HepG2 (cell line): Measurements from ENCODE around the gene KMT2B. TPM values are rescaled to one million over a fixed set of nuclear protein-coding genes. Genes with fewer than 3 reads are reported as not detected.

ENCODE experiments used
- ATAC-seq: fragments of 200-7000 bp; cut with Tn5 transposase; 3 replicates; pipeline ENCODE4 v1.9.1; 2020; ENCODE audit warnings: mild to moderate bottlenecking, moderate library complexity
- BruUV-seq: library from RNA; stranded (reverse); fragments of 400-500 nt; replicated peaks from 2 replicates; lab custom pipeline; 2021; lab: Mats Ljungman, UMichigan
- CTCF ChIA-PET: fragments of 300-600 bp; formaldehyde crosslinking; extraction: SDS; loops from one replicate; lab custom pipeline; 2021; ENCODE audit warnings: low total read pairs, inconsistent platforms, low intra/inter-chr PET ratio; lab: Yijun Ruan, JAX
- POLR2A ChIA-PET: fragments of 350-600 bp; sonication (Branson Sonifier 250); formaldehyde crosslinking; loops from one replicate; lab custom pipeline; 2020; ENCODE audit warnings: antibody characterized with exemption, inconsistent platforms; lab: Yijun Ruan, JAX
- DNase-seq: peaks from one replicate; pipeline ENCODE4 v3.0.0-alpha.2; 2015; ENCODE audit warnings: low spot score
- FAIRE-seq: peaks from 3 replicates; lab custom pipeline; 2011; peaks lifted over from hg19 to GRCh38; lab: Jason Lieb, UNC
- H2AFZ ChIP-seq: one replicate; pipeline ENCODE4 v1.6.1; 2011; ENCODE audit warnings: low read length, inconsistent platforms
- H3K27ac ChIP-seq: fragments of 300-600 bp; 3 replicates; pipeline ENCODE4 v1.8.0; 2011; ENCODE audit warnings: mixed run types, mild to moderate bottlenecking, mixed read lengths, low read length, inconsistent platforms; ENCODE audit not compliant: insufficient read depth; ENCODE audit errors: extremely low read length
- H3K27me3 ChIP-seq, 2 experiments: fragments of 200-600 bp in 1 of 2; 2 replicates in 1 of 2; 3 replicates in 1 of 2; pipeline versions ENCODE4 v1.6.0 to v1.8.0; 2011; ENCODE audit warnings: low read length in 2 of 2, mild to moderate bottlenecking in 2 of 2, moderate library complexity in 2 of 2, inconsistent platforms in 1 of 2; ENCODE audit not compliant: insufficient read depth in 2 of 2, control insufficient read depth in 1 of 2
- H3K36me3 ChIP-seq, 2 experiments: fragments of 200-600 bp in 1 of 2; replicated peaks in 1 of 2; 2 replicates in 1 of 2; 3 replicates in 1 of 2; pipeline versions ENCODE4 v1.5.1 to v1.8.0; 2011; ENCODE audit warnings: low read length in 2 of 2, inconsistent platforms in 1 of 2; ENCODE audit not compliant: insufficient read depth in 2 of 2, control insufficient read depth in 1 of 2
- H3K4me1 ChIP-seq: 2 replicates; pipeline ENCODE4 v1.5.1; 2012; ENCODE audit warnings: low read length, inconsistent platforms; ENCODE audit not compliant: insufficient read depth
- H3K4me2 ChIP-seq: 2 replicates; pipeline ENCODE4 v1.6.0; 2011; ENCODE audit warnings: low read depth, low read length, inconsistent platforms
- H3K4me3 ChIP-seq, 3 experiments: fragments of 200-600 bp in 1 of 3; sonication (generic), shearing (Covaris generic) in 1 of 3; replicated peaks in 1 of 3; 2 replicates each; pipeline ENCODE4 v1.5.1; 2011 to 2016; ENCODE audit warnings: low read length in 3 of 3, inconsistent platforms in 2 of 3, low read depth in 2 of 3, mild to moderate bottlenecking in 2 of 3, control low read depth in 1 of 3, mixed read lengths in 1 of 3; ENCODE audit not compliant: insufficient read depth in 1 of 3
- H3K79me2 ChIP-seq: one replicate; pipeline ENCODE4 v1.6.1; 2011; ENCODE audit warnings: low read length, inconsistent platforms; ENCODE audit not compliant: insufficient read depth
- H3K9ac ChIP-seq: 2 replicates; pipeline ENCODE4 v1.6.0; 2011; ENCODE audit warnings: mild to moderate bottlenecking, low read depth, low read length, inconsistent platforms; ENCODE audit not compliant: insufficient read depth
- H3K9me3 ChIP-seq: 2 replicates; pipeline ENCODE4 v1.5.1; 2012; ENCODE audit warnings: mild to moderate bottlenecking, low read length
- H4K20me1 ChIP-seq: 2 replicates; pipeline ENCODE4 v1.6.0; 2011; ENCODE audit warnings: inconsistent platforms, mild to moderate bottlenecking, low read length, moderate library complexity; ENCODE audit not compliant: insufficient read depth
- BRD4 ChIP-seq: sonication (generic); formaldehyde crosslinking; IDR thresholded peaks from 2 replicates; pipeline ENCODE4 v1.4.0; 2020; ENCODE audit warnings: missing genetic modification reagents
- CCDC6 ChIP-seq: sonication (generic); formaldehyde crosslinking; IDR thresholded peaks from 2 replicates; pipeline ENCODE4 v1.8.1; 2022; ENCODE audit warnings: mild to moderate bottlenecking, missing genetic modification reagents, moderate library complexity
- DR1 ChIP-seq: sonication (generic); formaldehyde crosslinking; IDR thresholded peaks from 2 replicates; pipeline ENCODE4 v1.8.0; 2021; ENCODE audit warnings: mild to moderate bottlenecking, missing genetic modification reagents, inconsistent platforms
- HNRNPK ChIP-seq: fragments of 200-400 bp; formaldehyde crosslinking; IDR thresholded peaks from 2 replicates; pipeline ENCODE4 v1.6.1; 2018; ENCODE audit warnings: low read length, low read depth, moderate library complexity, mild to moderate bottlenecking; ENCODE audit not compliant: poor library complexity, severe bottlenecking
- RAD21 ChIP-seq: fragments of 450-650 bp; formaldehyde crosslinking; IDR thresholded peaks from 2 replicates; pipeline ENCODE4 v1.5.0; 2020; ENCODE audit warnings: mild to moderate bottlenecking
- ZNF724P ChIP-seq: sonication (generic); formaldehyde crosslinking; IDR thresholded peaks from 2 replicates; pipeline ENCODE4 v1.8.0; 2022; ENCODE audit warnings: missing genetic modification reagents, borderline replicate concordance
- ZNF737 ChIP-seq: sonication (generic); formaldehyde crosslinking; IDR thresholded peaks from 2 replicates; pipeline ENCODE4 v1.5.0; 2020; ENCODE audit warnings: missing genetic modification reagents, mild to moderate bottlenecking, borderline replicate concordance
- WGBS: methylation state at CpG from one replicate; pipeline ENCODE4 v1.1.6; 2017; ENCODE audit warnings: low lambda C conversion rate; 5-methylcytosine and 5-hydroxymethylcytosine counted together
- in situ Hi-C: cut with HindIII; loops from 2 replicates; pipeline ENCODE4 v1.10.0; 2017; ENCODE audit warnings: low pct_unique_long_range_greater_than_20kb; ENCODE audit not compliant: extremely low pct_ligation_motif_present
- intact Hi-C: fragments of 100-400 bp; cut with micrococcal nuclease; formaldehyde crosslinking; loops from one replicate; pipeline ENCODE4 v1.10.0; 2022; ENCODE audit not compliant: unreplicated experiment
- polyA plus RNA-seq, 8 experiments: library from polyadenylated mRNA; depleted of rRNA in 3 of 8; stranded (reverse) in 7 of 8; unstranded in 1 of 8; fragments of >200 nt; fragmentation: Illumina TruSeq in 4 of 8; extraction: Trizol in 4 of 8; gene quantifications; 2 replicates each; pipeline versions ENCODE4 v1.2.1 to v1.2.3, GENCODE V29; 2011 to 2016; ENCODE audit warnings: low read depth in 4 of 8, missing spikeins in 1 of 8, mixed read lengths in 1 of 8; ENCODE audit not compliant: insufficient read depth in 1 of 8
- total RNA-seq, 5 experiments: library from RNA; depleted of rRNA; stranded (reverse); fragments of >200 nt; fragmentation: Illumina TruSeq; extraction: Trizol; gene quantifications; 2 replicates each; pipeline ENCODE4 v1.2.3, GENCODE V29; 2016; ENCODE audit warnings: low read depth in 1 of 5
- TF ChIP-seq, protein P1 (sequence below): sonication (generic); formaldehyde crosslinking; IDR thresholded peaks from 2 replicates; pipeline ENCODE4 v1.4.0; 2020; ENCODE audit warnings: missing genetic modification reagents
- TF ChIP-seq, protein P2 (sequence below): sonication (generic); formaldehyde crosslinking; IDR thresholded peaks from 2 replicates; pipeline ENCODE4 v1.9.0; 2021; ENCODE audit warnings: missing genetic modification reagents, borderline replicate concordance

The KMT2B gene
- total and polyA plus RNA-seq, 2 of the 13 experiments (the other 11 are each of a cell fraction or from before 2014, with no cell fraction given): 6.2 to 16.9 TPM

DNA sequence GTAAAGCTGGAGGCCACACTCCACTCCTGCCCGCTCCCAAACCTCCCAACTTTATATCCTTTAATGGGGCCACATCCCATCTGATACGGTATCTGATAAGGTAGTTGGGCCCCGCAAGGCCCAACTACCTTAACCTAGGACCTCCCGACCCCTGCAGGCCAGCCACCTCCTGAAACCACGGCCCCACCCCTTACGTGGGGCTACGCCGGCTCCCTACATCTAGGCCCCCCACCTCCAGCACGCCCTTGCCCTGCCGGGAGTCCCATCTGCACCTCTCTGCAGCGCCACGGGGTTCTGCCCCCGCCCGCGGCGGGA lies 22.3 kb downstream of the KMT2B start:
- ATAC-seq (no peak), FAIRE-seq (no peak), DNase-seq (no peak)
- TF ChIP-seq DR1 (CRISPR knock-in tag) (no peak), HNRNPK (peak; percentile 31), BRD4 (CRISPR knock-in tag) (peak; percentile 53; the same call in 1 of the 2 replicates), ZNF737 (CRISPR knock-in tag) (no peak), ZNF724P (CRISPR knock-in tag) (peak; percentile 9; the same call in 1 of the 2 replicates), RAD21 (CRISPR knock-in tag) (peak; percentile 33), CCDC6 (CRISPR knock-in tag) (peak; percentile 29; the same call in 1 of the 2 replicates)
- TF ChIP-seq, protein P1, sequence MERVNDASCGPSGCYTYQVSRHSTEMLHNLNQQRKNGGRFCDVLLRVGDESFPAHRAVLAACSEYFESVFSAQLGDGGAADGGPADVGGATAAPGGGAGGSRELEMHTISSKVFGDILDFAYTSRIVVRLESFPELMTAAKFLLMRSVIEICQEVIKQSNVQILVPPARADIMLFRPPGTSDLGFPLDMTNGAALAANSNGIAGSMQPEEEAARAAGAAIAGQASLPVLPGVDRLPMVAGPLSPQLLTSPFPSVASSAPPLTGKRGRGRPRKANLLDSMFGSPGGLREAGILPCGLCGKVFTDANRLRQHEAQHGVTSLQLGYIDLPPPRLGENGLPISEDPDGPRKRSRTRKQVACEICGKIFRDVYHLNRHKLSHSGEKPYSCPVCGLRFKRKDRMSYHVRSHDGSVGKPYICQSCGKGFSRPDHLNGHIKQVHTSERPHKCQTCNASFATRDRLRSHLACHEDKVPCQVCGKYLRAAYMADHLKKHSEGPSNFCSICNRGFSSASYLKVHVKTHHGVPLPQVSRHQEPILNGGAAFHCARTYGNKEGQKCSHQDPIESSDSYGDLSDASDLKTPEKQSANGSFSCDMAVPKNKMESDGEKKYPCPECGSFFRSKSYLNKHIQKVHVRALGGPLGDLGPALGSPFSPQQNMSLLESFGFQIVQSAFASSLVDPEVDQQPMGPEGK (CRISPR knock-in tag): peak; percentile 73; the same call in 1 of the 2 replicates
- TF ChIP-seq, protein P2, sequence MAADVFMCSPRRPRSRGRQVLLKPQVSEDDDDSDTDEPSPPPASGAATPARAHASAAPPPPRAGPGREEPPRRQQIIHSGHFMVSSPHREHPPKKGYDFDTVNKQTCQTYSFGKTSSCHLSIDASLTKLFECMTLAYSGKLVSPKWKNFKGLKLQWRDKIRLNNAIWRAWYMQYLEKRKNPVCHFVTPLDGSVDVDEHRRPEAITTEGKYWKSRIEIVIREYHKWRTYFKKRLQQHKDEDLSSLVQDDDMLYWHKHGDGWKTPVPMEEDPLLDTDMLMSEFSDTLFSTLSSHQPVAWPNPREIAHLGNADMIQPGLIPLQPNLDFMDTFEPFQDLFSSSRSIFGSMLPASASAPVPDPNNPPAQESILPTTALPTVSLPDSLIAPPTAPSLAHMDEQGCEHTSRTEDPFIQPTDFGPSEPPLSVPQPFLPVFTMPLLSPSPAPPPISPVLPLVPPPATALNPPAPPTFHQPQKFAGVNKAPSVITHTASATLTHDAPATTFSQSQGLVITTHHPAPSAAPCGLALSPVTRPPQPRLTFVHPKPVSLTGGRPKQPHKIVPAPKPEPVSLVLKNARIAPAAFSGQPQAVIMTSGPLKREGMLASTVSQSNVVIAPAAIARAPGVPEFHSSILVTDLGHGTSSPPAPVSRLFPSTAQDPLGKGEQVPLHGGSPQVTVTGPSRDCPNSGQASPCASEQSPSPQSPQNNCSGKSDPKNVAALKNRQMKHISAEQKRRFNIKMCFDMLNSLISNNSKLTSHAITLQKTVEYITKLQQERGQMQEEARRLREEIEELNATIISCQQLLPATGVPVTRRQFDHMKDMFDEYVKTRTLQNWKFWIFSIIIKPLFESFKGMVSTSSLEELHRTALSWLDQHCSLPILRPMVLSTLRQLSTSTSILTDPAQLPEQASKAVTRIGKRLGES (CRISPR knock-in tag): 0 out of 2 replicates have a peak, but pooled peaks have one; percentile 21
- H3K27ac ChIP-seq: peak overlapping the region; percentile 89
- peak overlapping the region; percentile 84 for H3K4me2 ChIP-seq
- no peak overlapping the region for H2AFZ ChIP-seq
- peaks cover 13 to 37% of the 10 kb centered on the region in 2 experiments; a peak in 4 of 5 replicates for H3K36me3 ChIP-seq
- no peaks in the 10 kb centered on the region for H4K20me1 ChIP-seq
- ChIA-PET POLR2A (interaction anchor here (0.9 to 4.6 kb wide), 25 partner anchors 8 to 191 kb away, joined by 3 to 69 read pairs (median 5); partner anchors contain the start of genes HAUS5, HSPB6, LIN37 and PROSER3), CTCF (interaction anchor here (1.4 kb wide), 1 partner anchor 47 kb away, joined by 3 read pairs; no protein-coding TSS in a partner anchor)
- H3K79me2 ChIP-seq: no peaks in the 10 kb centered on the region
- H3K9me3 ChIP-seq: no peaks in the 10 kb centered on the region
- peak overlapping the region; percentile 70 for H3K9ac ChIP-seq
- H3K4me1 ChIP-seq: peaks cover 29% of the 10 kb centered on the region
- H3K4me3 ChIP-seq: peak overlapping the region; percentile 65 to 84 (median 80)
- BruUV-seq: no TSS peak
- WGBS: 2% methylated on average over 13 of the region's 16 CpGs
- H3K27me3 ChIP-seq: no peaks in the 10 kb centered on the region
- in situ Hi-C loops (no loop called here), intact Hi-C loops (loop anchor here (2.0 to 10.0 kb wide), 2 partner anchors 21 to 45 kb away; partner anchors contain the start of gene KMT2B)
